ENCODE measurements around the gene BTBD9.
"Not testable (repeated sequence)": the region's sequence is repeated elsewhere in the genome, so short reads cannot be mapped to it uniquely, and the experiment has no call there.

Gene BTBD9

GRCh38 chr6:38133932-38134703, 505.6 kb downstream of the BTBD9 start:
- no peak for DNase-seq (ENCODE audit: low read depth)
- no peak overlapping the region for H3K4me3 ChIP-seq (ENCODE audit: low read length)
- TF ChIP-seq CTCF (conservative IDR thresholded peaks at IDR 0.05; ENCODE audit: low read depth, low read length): no peak

- no peak overlapping the region for H3K4me3 ChIP-seq (ENCODE audit: low read length)
- TF ChIP-seq CTCF (conservative IDR thresholded peaks at IDR 0.05; ENCODE audit: low read depth, low read length): no peak
- DNase-seq (ENCODE audit: low read depth): peak; percentile 43
These were observed 508.2 kb downstream of the BTBD9 start for GRCh38 chr6:38131527-38131965.

- no peak overlapping the region for H3K4me3 ChIP-seq (ENCODE audit: low read length)
- no peak for DNase-seq (ENCODE audit: low read depth)
- TF ChIP-seq CTCF (conservative IDR thresholded peaks at IDR 0.05; ENCODE audit: low read depth, low read length): no peak
These were observed 512.4 kb downstream of the BTBD9 start for GRCh38 chr6:38127284-38127683.

GRCh38 chr6:38124224-38124926, 515.4 kb downstream of the BTBD9 start:
- not testable (repeated sequence) for DNase-seq (ENCODE audit: low read depth); H3K4me3 ChIP-seq (ENCODE audit: low read length)

GRCh38 chr6:38119516-38119915, 520.2 kb downstream of the BTBD9 start:
- TF ChIP-seq CTCF (conservative IDR thresholded peaks at IDR 0.05; ENCODE audit: low read depth, low read length): no peak
- DNase-seq (ENCODE audit: low read depth): no peak
- no peak overlapping the region for H3K4me3 ChIP-seq (ENCODE audit: low read length)

GRCh38 chr6:38118791-38119365, 520.9 kb downstream of the BTBD9 start:
- no peak for TF ChIP-seq CTCF (conservative IDR thresholded peaks at IDR 0.05; ENCODE audit: low read depth, low read length)
- DNase-seq (ENCODE audit: low read depth): no peak
- no peak overlapping the region for H3K4me3 ChIP-seq (ENCODE audit: low read length)

Data from retinal pigment epithelial cell (primary cell).